Common myeloid progenitor, CD34-positive (primary cell): ENCODE measurements around the gene PRR5.

Experiments
- CTCF ChIA-PET: fragments of 350-600 bp; sonication (Branson Sonifier 250); formaldehyde crosslinking; loops from one replicate; lab custom pipeline; 2021; ENCODE audit warnings: antibody characterized with exemption; lab: Charles Lee
- POLR2A ChIA-PET: fragments of 350-600 bp; sonication (Branson Sonifier 250); formaldehyde crosslinking; loops from one replicate; lab custom pipeline; 2021; ENCODE audit warnings: antibody characterized with exemption; lab: Charles Lee
- DNase-seq, 3 donors: peaks; one replicate each; pipeline versions ENCODE4 v3.0.0 to v3.0.0-alpha.2; 2013
- H3K27ac ChIP-seq, 2 experiments: 1 replicate in 1 of 2; 2 replicates in 1 of 2; pipeline ENCODE4 v1.7.0; 2013; ENCODE audit warnings: inconsistent platforms in 2 of 2, low read length in 2 of 2, mild to moderate bottlenecking in 2 of 2, low read depth in 1 of 2, moderate library complexity in 1 of 2; ENCODE audit not compliant: severe bottlenecking in 2 of 2, insufficient read depth in 1 of 2, poor library complexity in 1 of 2
- H3K27me3 ChIP-seq, 5 experiments: replicated peaks in 2 of 5; 1 replicate in 3 of 5; 2 replicates in 2 of 5; pipeline versions ENCODE4 v1.6.1 to v1.7.0; 2013; ENCODE audit warnings: low read length in 4 of 5, mild to moderate bottlenecking in 2 of 5, moderate library complexity in 2 of 5, inconsistent platforms in 1 of 5; ENCODE audit not compliant: insufficient read depth in 5 of 5, control insufficient read depth in 4 of 5
- H3K36me3 ChIP-seq, 4 experiments: 1 replicate in 2 of 4; 2 replicates in 2 of 4; pipeline versions ENCODE4 v1.6.1 to v1.7.0; 2013; ENCODE audit warnings: low read length in 3 of 4, control low read depth in 1 of 4, mild to moderate bottlenecking in 1 of 4; ENCODE audit not compliant: control insufficient read depth in 4 of 4, insufficient read depth in 4 of 4
- H3K4me1 ChIP-seq, 4 experiments: 1 replicate in 3 of 4; 2 replicates in 1 of 4; pipeline versions ENCODE4 v1.6.1 to v1.7.1; 2013; ENCODE audit warnings: low read length in 3 of 4, mild to moderate bottlenecking in 3 of 4, control low read depth in 1 of 4, inconsistent platforms in 1 of 4, moderate library complexity in 1 of 4; ENCODE audit not compliant: control insufficient read depth in 4 of 4, insufficient read depth in 4 of 4; ENCODE audit errors: control extremely low read depth in 1 of 4
- H3K4me3 ChIP-seq, 7 experiments: 1 replicate in 4 of 7; 2 replicates in 3 of 7; pipeline versions ENCODE4 v1.5.1 to v1.7.0; 2013; ENCODE audit warnings: mild to moderate bottlenecking in 7 of 7, low read length in 6 of 7, moderate library complexity in 6 of 7, inconsistent platforms in 2 of 7, low read depth in 2 of 7, control low read depth in 1 of 7; ENCODE audit not compliant: insufficient read depth in 4 of 7, control insufficient read depth in 1 of 7; ENCODE audit errors: extremely low read depth in 1 of 7
- H3K9me3 ChIP-seq, 5 experiments: 1 replicate in 4 of 5; 2 replicates in 1 of 5; pipeline versions ENCODE4 v1.6.1 to v1.7.1; 2013; ENCODE audit warnings: low read length in 4 of 5, mild to moderate bottlenecking in 2 of 5, inconsistent platforms in 1 of 5, low read depth in 1 of 5, moderate library complexity in 1 of 5; ENCODE audit not compliant: control insufficient read depth in 4 of 5, insufficient read depth in 2 of 5; ENCODE audit errors: control extremely low read depth in 1 of 5
- WGBS: methylation state at CpG from one replicate; pipeline ENCODE4 v1.1.5; 2013; ENCODE audit not compliant: insufficient coverage; 5-methylcytosine and 5-hydroxymethylcytosine counted together

Gene PRR5

GRCh38 chr22:44691796-44692661 lies 10.0 kb upstream of the PRR5 start:
- no peak for DNase-seq

GRCh38 chr22:44692662-44693007 lies 9.4 kb upstream of the PRR5 start:
- Histone ChIP-seq H3K9me3 (no peaks in the 10 kb centered on the region), H3K27ac (no peak overlapping the region), H3K27me3 (no peaks in the 10 kb centered on the region), H3K4me1 (peaks cover 0 to 3% (median under 1%) of the 10 kb centered on the region in 4 experiments), H3K4me3 (no peak overlapping the region), H3K36me3 (peaks cover 0 to 7% (median under 1%) of the 10 kb centered on the region in 4 experiments)
- ChIA-PET CTCF (interaction anchor here (1.4 to 9.8 kb wide), 2 partner anchors 12 to 39 kb away, joined by 3 to 156 read pairs; no protein-coding TSS in a partner anchor), POLR2A (no interaction called here)
- 97% methylated on average over 9 of the region's 11 CpGs for WGBS
- no peak for DNase-seq

More at GRCh38 chr22:44691796-44692661, 10.0 kb upstream of the PRR5 start:
- no peak overlapping the region for H3K4me3 ChIP-seq
- peaks cover 0 to 7% (median under 1%) of the 10 kb centered on the region in 4 experiments for H3K36me3 ChIP-seq
- ChIA-PET POLR2A (no interaction called here), CTCF (interaction anchor here (0.6 to 9.8 kb wide), 3 partner anchors 12 to 85 kb away, joined by 3 to 156 read pairs (median 3); no protein-coding TSS in a partner anchor)
- no peaks in the 10 kb centered on the region for H3K4me1 ChIP-seq
- H3K27me3 ChIP-seq = no peaks in the 10 kb centered on the region
- 97% methylated on average over 19 of the region's 24 CpGs for WGBS
- H3K9me3 ChIP-seq = no peaks in the 10 kb centered on the region
- H3K27ac ChIP-seq = no peak overlapping the region

- H3K4me1 ChIP-seq = peaks cover 0 to 8% (median 5%) of the 10 kb centered on the region in 4 experiments
- no peak overlapping the region for H3K4me3 ChIP-seq
- no peaks in the 10 kb centered on the region for H3K9me3 ChIP-seq
- 95% methylated on average over 3 of the region's 4 CpGs for WGBS
- POLR2A ChIA-PET = interaction anchor here (0.6 kb wide), 1 partner anchor 1430 kb away, joined by 4 read pairs; no protein-coding TSS in a partner anchor
- DNase-seq = no peak
- no peaks in the 10 kb centered on the region for H3K27me3 ChIP-seq
- CTCF ChIA-PET = interaction anchor here (1.4 to 9.8 kb wide), 3 partner anchors 13 to 39 kb away, joined by 3 to 156 read pairs (median 5); no protein-coding TSS in a partner anchor
- H3K27ac ChIP-seq = no peak overlapping the region
- H3K36me3 ChIP-seq = peaks cover 0 to 7% (median under 1%) of the 10 kb centered on the region in 4 experiments
These were observed 8.9 kb upstream of the PRR5 start for GRCh38 chr22:44693145-44693544.

- CTCF ChIA-PET = interaction anchor here (1.4 to 9.8 kb wide), 4 partner anchors 9 to 38 kb away, joined by 3 to 156 read pairs (median 6); no protein-coding TSS in a partner anchor
- 91% methylated on average over 6 of the region's 9 CpGs for WGBS
- peaks cover 0 to 12% (median 10%) of the 10 kb centered on the region in 4 experiments for H3K4me1 ChIP-seq
- POLR2A ChIA-PET = interaction anchor here (0.6 kb wide), 1 partner anchor 1817 kb away, joined by 3 read pairs; no protein-coding TSS in a partner anchor
- no peak for DNase-seq
- no peaks in the 10 kb centered on the region for H3K9me3 ChIP-seq
- peaks cover 0 to 7% (median under 1%) of the 10 kb centered on the region in 4 experiments for H3K36me3 ChIP-seq
- H3K27ac ChIP-seq = no peak overlapping the region
- H3K27me3 ChIP-seq = no peaks in the 10 kb centered on the region
- H3K4me3 ChIP-seq = no peak overlapping the region
These were observed 8.2 kb upstream of the PRR5 start for GRCh38 chr22:44693756-44694155.

GRCh38 chr22:44697423-44698141 lies 4.4 kb upstream of the PRR5 start:
- POLR2A ChIA-PET = no interaction called here
- DNase-seq = peak; percentile 72 to 85 (median 81)
- WGBS = 44% methylated on average over 19 of the region's 22 CpGs
- Histone ChIP-seq H3K27me3 (no peaks in the 10 kb centered on the region), H3K9me3 (no peaks in the 10 kb centered on the region), H3K36me3 (peaks cover 0 to 2% (median 0%) of the 10 kb centered on the region in 4 experiments), H3K27ac (no peak overlapping the region), H3K4me1 (peaks cover 2 to 30% (median 23%) of the 10 kb centered on the region in 4 experiments), H3K4me3 (no peak overlapping the region)
- CTCF ChIA-PET = interaction anchor here (0.6 to 9.8 kb wide), 10 partner anchors 11 to 43 kb away, joined by 3 to 156 read pairs (median 4); no protein-coding TSS in a partner anchor

- H3K4me3 ChIP-seq = no peak overlapping the region
- ChIA-PET CTCF (interaction anchor here (0.7 to 9.8 kb wide), 7 partner anchors 11 to 40 kb away, joined by 3 to 156 read pairs (median 4); no protein-coding TSS in a partner anchor), POLR2A (interaction anchor here (0.6 kb wide), 1 partner anchor 493 kb away, joined by 3 read pairs; no protein-coding TSS in a partner anchor)
- 60% methylated on average over 19 of the region's 23 CpGs for WGBS
- no peak overlapping the region for H3K27ac ChIP-seq
- H3K9me3 ChIP-seq = no peaks in the 10 kb centered on the region
- peaks cover 2 to 40% (median 33%) of the 10 kb centered on the region in 4 experiments for H3K4me1 ChIP-seq
- H3K36me3 ChIP-seq = peaks cover 0 to 5% (median 1%) of the 10 kb centered on the region in 4 experiments
- H3K27me3 ChIP-seq = no peaks in the 10 kb centered on the region
- DNase-seq = peak in 2 of 3 donors; percentile 45 to 71
These were observed 3.2 kb upstream of the PRR5 start for GRCh38 chr22:44698531-44699421.
